CD4-positive, alpha-beta T cell (primary cell): Measurements from ENCODE around the gene MLIP. TPM values are rescaled to one million over a fixed set of nuclear protein-coding genes. Genes with fewer than 3 reads are reported as not detected.

Experiments
- ATAC-seq: fragments of 200-7000 bp; cut with Tn5 transposase; one replicate; pipeline ENCODE4 v1.10.0; 2022; ENCODE audit warnings: mild to moderate bottlenecking; ENCODE audit not compliant: poor library complexity
- CTCF ChIA-PET: fragments of 350-600 bp; sonication (Branson Sonifier 250); formaldehyde crosslinking; loops from one replicate; lab custom pipeline; 2021; ENCODE audit warnings: antibody characterized with exemption, inconsistent platforms; lab: Charles Lee
- POLR2A ChIA-PET: fragments of 350-600 bp; sonication (Branson Sonifier 250); formaldehyde crosslinking; loops from one replicate; lab custom pipeline; 2021; ENCODE audit warnings: antibody characterized with exemption, inconsistent platforms; lab: Charles Lee
- DNase-seq, 14 experiments: peaks; one replicate each; pipeline ENCODE4 v3.0.0-alpha.2; 2013 to 2020; ENCODE audit warnings: mixed read lengths in 2 of 14
- H3K27ac ChIP-seq, 2 donors: one replicate each; pipeline versions ENCODE4 v1.5.1 to v1.7.0; 2013; ENCODE audit warnings: low read length in 2 of 2, low read depth in 1 of 2, mild to moderate bottlenecking in 1 of 2
- H3K27me3 ChIP-seq, 2 experiments: 1 replicate in 1 of 2; 2 replicates in 1 of 2; pipeline versions ENCODE4 v1.6.1 to v1.7.0; 2013; ENCODE audit warnings: low read length in 2 of 2, control low read depth in 1 of 2, mild to moderate bottlenecking in 1 of 2, moderate library complexity in 1 of 2; ENCODE audit not compliant: insufficient read depth in 2 of 2, control insufficient read depth in 1 of 2
- H3K36me3 ChIP-seq: one replicate; pipeline ENCODE4 v1.6.1; 2013; ENCODE audit warnings: low read length, control low read depth; ENCODE audit not compliant: insufficient read depth
- H3K4me1 ChIP-seq: one replicate; pipeline ENCODE4 v1.6.1; 2013; ENCODE audit warnings: low read length, control low read depth; ENCODE audit not compliant: insufficient read depth
- H3K4me3 ChIP-seq: one replicate; pipeline ENCODE4 v1.5.1; 2013; ENCODE audit warnings: mild to moderate bottlenecking, low read length, moderate library complexity
- H3K9me3 ChIP-seq, 2 experiments: 1 replicate in 1 of 2; 2 replicates in 1 of 2; pipeline versions ENCODE4 v1.6.1 to v1.7.0; 2013; ENCODE audit warnings: low read length in 2 of 2, mild to moderate bottlenecking in 2 of 2, control low read depth in 1 of 2, moderate library complexity in 1 of 2; ENCODE audit not compliant: control insufficient read depth in 1 of 2, insufficient read depth in 1 of 2
- H3K27ac Mint-ChIP-seq: one replicate; pipeline ENCODE4 v1.8.0; 2020; ENCODE audit warnings: mixed read lengths
- H3K27me3 Mint-ChIP-seq: one replicate; pipeline ENCODE4 v1.8.0; 2021; ENCODE audit warnings: mixed read lengths
- H3K36me3 Mint-ChIP-seq: one replicate; pipeline ENCODE4 v1.8.0; 2021; ENCODE audit warnings: low read depth, mixed read lengths
- H3K4me1 Mint-ChIP-seq: one replicate; pipeline ENCODE4 v1.8.0; 2021; ENCODE audit warnings: low read depth, mixed read lengths
- H3K4me3 Mint-ChIP-seq: one replicate; pipeline ENCODE4 v1.8.0; 2020; ENCODE audit warnings: mild to moderate bottlenecking, mixed read lengths
- H3K9me3 Mint-ChIP-seq: one replicate; pipeline ENCODE4 v1.8.0; 2020; ENCODE audit warnings: mixed read lengths
- intact Hi-C, 2 experiments: fragments of 100-400 bp; cut with DNase I in 1 of 2; cut with micrococcal nuclease in 1 of 2; formaldehyde crosslinking; loops; one replicate each; pipeline versions ENCODE4 v1.15.1 to v1.9.0; 2023 to 2025; cut with DNase I, micrococcal nuclease
- total RNA-seq, 174 experiments: library from RNA in 2 of 174; stranded (reverse) in 2 of 174; gene quantifications; one replicate each; pipeline ENCODE4 v1.2.3 and lab custom pipeline; 2021 to 2026
- TF ChIP-seq, protein P1 (sequence below): fragments of 200-600 bp; IDR thresholded peaks from one replicate; pipeline ENCODE4 v1.8.0; 2022; ENCODE audit warnings: antibody characterized with exemption, mild to moderate bottlenecking

MLIP gene
- total RNA-seq, 2 experiments from 2014 or later, result not detected

DNA sequence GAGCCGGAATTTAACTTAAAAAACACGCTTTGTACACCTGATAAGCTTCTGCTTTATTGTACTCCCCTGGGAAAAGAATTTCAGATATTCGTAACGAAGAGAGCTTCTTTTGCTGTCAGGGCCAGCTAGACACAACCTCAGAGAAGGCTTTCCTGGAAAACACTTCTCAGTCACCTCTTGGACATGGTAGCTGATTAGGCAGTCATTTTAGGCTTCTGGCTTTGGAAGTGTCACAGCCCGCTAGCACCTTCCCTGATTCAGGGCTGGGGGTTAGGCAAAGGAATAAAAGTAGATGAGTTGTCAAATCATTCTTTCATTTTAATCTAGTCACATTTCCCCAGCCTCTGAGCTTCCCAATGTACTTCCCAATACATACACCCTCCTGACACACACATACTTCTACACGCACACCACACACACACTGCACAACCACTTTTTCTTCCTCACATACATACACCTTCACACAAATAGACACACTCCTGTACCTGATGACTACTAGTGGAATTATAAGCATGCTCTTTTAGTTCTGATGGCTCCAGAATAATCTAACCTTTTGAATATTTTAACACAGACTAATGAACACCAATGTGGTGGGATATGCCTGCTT, 162.1 kb downstream of the MLIP start:
- Histone ChIP-seq H3K27ac (no peak overlapping the region), H3K36me3 (no peaks in the 10 kb centered on the region), H3K9me3 (no peaks in the 10 kb centered on the region), H3K27me3 (no peaks in the 10 kb centered on the region), H3K4me1 (no peaks in the 10 kb centered on the region), H3K4me3 (no peak overlapping the region)
- ChIA-PET CTCF (no interaction called here), POLR2A (no interaction called here)
- peaks cover 4% of the 10 kb centered on the region for H3K9me3 Mint-ChIP-seq
- no peak for ATAC-seq
- intact Hi-C loops, result no loop called here
- H3K27ac Mint-ChIP-seq, result no peak overlapping the region
- TF ChIP-seq, protein P1, sequence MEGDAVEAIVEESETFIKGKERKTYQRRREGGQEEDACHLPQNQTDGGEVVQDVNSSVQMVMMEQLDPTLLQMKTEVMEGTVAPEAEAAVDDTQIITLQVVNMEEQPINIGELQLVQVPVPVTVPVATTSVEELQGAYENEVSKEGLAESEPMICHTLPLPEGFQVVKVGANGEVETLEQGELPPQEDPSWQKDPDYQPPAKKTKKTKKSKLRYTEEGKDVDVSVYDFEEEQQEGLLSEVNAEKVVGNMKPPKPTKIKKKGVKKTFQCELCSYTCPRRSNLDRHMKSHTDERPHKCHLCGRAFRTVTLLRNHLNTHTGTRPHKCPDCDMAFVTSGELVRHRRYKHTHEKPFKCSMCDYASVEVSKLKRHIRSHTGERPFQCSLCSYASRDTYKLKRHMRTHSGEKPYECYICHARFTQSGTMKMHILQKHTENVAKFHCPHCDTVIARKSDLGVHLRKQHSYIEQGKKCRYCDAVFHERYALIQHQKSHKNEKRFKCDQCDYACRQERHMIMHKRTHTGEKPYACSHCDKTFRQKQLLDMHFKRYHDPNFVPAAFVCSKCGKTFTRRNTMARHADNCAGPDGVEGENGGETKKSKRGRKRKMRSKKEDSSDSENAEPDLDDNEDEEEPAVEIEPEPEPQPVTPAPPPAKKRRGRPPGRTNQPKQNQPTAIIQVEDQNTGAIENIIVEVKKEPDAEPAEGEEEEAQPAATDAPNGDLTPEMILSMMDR, result no peak
- no peak overlapping the region for H3K4me3 Mint-ChIP-seq
- DNase-seq, result no peak
- H3K27me3 Mint-ChIP-seq, result peaks cover 5% of the 10 kb centered on the region
- no peaks in the 10 kb centered on the region for H3K36me3 Mint-ChIP-seq
- no peaks in the 10 kb centered on the region for H3K4me1 Mint-ChIP-seq

GRCh38 chr6:54274383-54274782, 163.1 kb downstream of the MLIP start:
- ATAC-seq, result no peak
- Histone ChIP-seq H3K9me3 (no peaks in the 10 kb centered on the region), H3K36me3 (no peaks in the 10 kb centered on the region), H3K27me3 (no peaks in the 10 kb centered on the region), H3K4me1 (no peaks in the 10 kb centered on the region), H3K4me3 (no peak overlapping the region), H3K27ac (no peak overlapping the region)
- Mint-ChIP-seq H3K4me1 (no peaks in the 10 kb centered on the region), H3K4me3 (no peak overlapping the region), H3K36me3 (no peaks in the 10 kb centered on the region), H3K27me3 (no peaks in the 10 kb centered on the region), H3K9me3 (no peaks in the 10 kb centered on the region), H3K27ac (no peak overlapping the region)
- TF ChIP-seq, protein P1, result no peak
- no peak for DNase-seq
- ChIA-PET CTCF (no interaction called here), POLR2A (no interaction called here)
- intact Hi-C loops, result no loop called here

DNA sequence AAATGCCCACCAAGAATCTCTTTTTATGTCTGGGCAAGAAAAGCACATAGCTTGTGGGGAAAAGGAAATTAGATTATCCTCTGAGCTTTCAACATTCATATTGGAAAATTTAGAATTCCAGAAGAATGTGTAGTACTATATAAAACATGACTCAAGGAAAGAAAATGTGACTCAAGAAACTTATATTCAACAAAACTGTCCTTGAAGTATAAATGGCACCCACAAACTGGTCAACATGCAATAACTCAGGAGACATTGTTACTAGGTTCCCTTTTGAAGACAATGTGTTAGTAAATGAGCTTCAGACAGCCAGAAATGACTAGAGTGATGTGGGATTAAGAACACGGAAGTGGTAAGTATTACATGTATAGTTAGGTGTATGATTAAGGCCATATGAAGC, 170.9 kb downstream of the MLIP start:
- no peaks in the 10 kb centered on the region for H3K27me3 Mint-ChIP-seq
- Histone ChIP-seq H3K9me3 (no peaks in the 10 kb centered on the region), H3K27me3 (no peaks in the 10 kb centered on the region), H3K27ac (no peak overlapping the region), H3K36me3 (no peaks in the 10 kb centered on the region), H3K4me3 (no peak overlapping the region), H3K4me1 (no peaks in the 10 kb centered on the region)
- ChIA-PET POLR2A (no interaction called here), CTCF (no interaction called here)
- H3K4me3 Mint-ChIP-seq, result no peak overlapping the region
- no peaks in the 10 kb centered on the region for H3K4me1 Mint-ChIP-seq
- no peak for ATAC-seq
- H3K9me3 Mint-ChIP-seq, result no peaks in the 10 kb centered on the region
- no peak overlapping the region for H3K27ac Mint-ChIP-seq
- TF ChIP-seq, protein P1, result no peak
- DNase-seq, result no peak
- intact Hi-C loops, result no loop called here
- H3K36me3 Mint-ChIP-seq, result no peaks in the 10 kb centered on the region
